Mammary epithelial cell (primary cell): ENCODE results near the gene PRPS1.

Source experiments
- CTCF ChIP-seq, 2 donors: IDR thresholded peaks in 1 of 2; conservative IDR thresholded peaks in 1 of 2; 2 replicates each; pipeline ENCODE4 v1.5.1; 2011 to 2012; ENCODE audit warnings: inconsistent platforms in 2 of 2, low read length in 2 of 2, mild to moderate bottlenecking in 2 of 2, control low read depth in 1 of 2, low read depth in 1 of 2; ENCODE audit not compliant: insufficient read depth in 1 of 2; ENCODE audit errors: extremely low read depth in 1 of 2
- EZH2 ChIP-seq: IDR thresholded peaks from 2 replicates; pipeline ENCODE4 v1.6.1; 2012; ENCODE audit warnings: low read length, inconsistent platforms, borderline replicate concordance

- no peak for TF ChIP-seq CTCF (conservative IDR thresholded peaks at IDR 0.05 in 1 of 2, IDR thresholded peaks at IDR 0.05 in 1 of 2; ENCODE audit: extremely low read depth in 1 of 2, insufficient read depth in 1 of 2, low read depth in 1 of 2, low read length in 2 of 2)
- no peak for TF ChIP-seq EZH2
These were observed 28.7 kb downstream of the PRPS1 start for GRCh38 chrX:107656978-107657377.
